GM21390 (cell line): ENCODE results near the gene CFAP65.

ENCODE experiments used
- ATAC-seq: cut with Tn5 transposase; IDR thresholded peaks from one replicate; pipeline ENCODE4 v1.9.1; 2021; ENCODE audit not compliant: unreplicated experiment

The CFAP65 gene

DNA sequence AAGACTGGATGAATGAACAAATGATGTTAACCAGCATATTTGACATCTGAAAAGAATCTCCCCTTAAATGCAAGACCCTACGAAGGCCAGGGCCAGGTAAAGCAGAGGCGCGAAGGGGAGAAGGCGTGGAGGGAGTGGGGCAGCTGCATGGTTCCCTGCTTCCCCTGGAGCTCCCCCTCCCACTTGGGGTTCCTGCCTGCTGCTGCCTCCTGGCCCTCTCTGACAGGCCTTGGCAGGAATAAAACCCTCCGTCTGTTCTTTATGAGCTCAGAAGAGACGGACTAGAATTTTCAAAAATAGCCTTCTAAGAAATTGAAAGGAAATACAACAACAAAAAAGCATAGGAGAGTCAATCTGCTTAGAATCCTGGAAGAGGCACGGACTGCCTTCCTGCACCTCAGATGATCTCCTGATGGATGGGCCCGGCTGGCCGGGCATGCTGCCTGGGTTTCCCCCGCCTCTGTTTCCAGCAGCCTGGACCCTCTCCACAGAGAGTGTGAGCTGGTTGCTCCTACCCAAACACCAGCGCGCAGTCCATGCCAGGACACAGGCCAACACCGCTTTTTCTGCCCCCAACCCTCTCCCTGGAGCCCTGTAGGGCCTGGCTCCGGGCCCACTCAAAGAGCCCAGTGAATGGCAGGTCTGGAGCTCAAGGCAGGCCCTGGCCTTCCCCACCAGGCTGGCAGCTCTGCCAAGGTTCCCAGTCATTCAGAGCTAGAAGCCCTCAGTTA is 23.9 kb downstream of the CFAP65 start:
- no peak for ATAC-seq

DNA sequence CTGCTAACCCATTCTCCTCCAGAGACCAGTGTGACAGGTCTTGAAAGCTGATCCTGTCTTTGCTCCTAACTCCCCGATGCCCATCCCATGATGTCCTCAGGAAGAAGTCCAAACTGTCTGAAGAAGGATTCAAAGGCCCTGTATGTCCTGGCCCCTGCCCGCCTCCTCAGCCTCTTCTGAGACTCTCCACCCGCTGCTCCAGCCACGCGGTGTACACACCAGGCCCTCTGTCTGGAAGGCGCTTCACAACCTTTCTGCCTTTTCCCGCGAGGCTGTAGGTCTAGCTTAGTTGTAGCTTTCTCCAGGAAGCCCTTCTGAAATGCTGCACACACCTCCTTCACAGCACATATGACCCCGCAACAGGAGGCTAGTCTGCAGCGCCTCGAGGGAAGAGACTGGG is 24.6 kb downstream of the CFAP65 start:
- no peak for ATAC-seq

DNA sequence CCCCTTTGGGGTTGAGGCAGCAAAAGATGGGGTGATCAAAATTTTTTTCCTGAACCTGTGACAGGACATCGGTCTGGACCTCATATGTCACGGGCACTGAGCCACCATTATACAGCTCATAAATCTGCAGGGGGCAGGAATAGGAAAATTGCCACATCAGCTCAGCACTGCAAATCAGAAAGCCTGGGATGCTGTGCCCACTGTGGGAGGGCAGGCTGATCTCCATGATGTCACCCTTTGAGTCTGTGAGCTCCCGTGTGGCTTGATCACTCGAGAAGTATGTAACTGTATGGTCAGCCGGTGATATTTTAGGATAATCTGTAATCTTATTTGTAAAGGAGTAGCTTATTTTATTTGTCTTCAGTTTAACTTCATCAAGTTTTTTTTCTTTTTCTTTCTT is 30.4 kb downstream of the CFAP65 start:
- ATAC-seq: no peak

DNA sequence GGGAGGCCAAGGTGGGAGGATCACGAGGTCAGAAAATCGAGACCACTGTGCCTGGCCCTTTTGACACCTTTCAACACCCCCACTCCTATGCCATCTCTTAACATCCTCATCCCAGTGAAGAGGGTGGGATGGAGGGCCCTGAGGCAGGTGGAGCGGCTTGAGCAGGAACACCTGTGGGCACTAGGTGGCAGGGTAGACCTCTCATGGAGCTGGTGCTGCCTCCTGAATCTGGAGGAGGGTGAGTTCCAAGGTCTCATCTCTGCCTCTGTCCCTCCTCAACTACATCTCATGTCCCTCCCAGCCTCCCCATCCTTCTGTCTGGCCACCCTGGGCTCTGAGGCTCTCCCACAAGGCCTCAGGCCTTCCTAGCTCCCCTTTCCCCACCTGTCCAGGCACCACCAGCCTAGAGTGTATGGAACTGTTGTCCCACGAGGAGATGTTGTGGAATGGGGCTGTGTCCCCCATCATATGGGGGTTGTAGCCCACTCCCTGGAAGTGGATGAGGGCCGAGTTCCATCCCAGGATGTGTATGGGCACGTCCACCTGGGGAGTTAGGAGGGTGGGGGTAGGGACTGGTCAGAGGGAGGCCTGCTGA is 31.1 kb downstream of the CFAP65 start:
- no peak for ATAC-seq

DNA sequence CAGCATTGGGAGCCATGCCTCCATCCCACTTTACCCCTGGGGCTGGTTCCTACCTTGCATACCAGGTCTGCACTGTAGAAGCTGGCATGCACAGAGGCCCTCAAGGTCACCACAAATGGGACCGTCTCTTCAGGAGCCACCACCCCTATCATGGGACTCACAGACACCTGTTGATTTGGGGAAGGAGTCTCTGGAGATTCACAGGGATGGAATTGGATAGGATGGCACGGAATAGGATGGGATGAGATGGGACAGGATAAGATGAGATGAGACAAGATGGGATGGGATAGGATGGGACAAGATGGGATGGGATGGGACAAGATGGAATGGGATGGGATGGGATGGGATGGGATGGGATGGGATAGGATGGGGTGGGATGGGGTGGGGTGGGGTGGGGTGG is 32.0 kb downstream of the CFAP65 start:
- ATAC-seq: no peak

DNA sequence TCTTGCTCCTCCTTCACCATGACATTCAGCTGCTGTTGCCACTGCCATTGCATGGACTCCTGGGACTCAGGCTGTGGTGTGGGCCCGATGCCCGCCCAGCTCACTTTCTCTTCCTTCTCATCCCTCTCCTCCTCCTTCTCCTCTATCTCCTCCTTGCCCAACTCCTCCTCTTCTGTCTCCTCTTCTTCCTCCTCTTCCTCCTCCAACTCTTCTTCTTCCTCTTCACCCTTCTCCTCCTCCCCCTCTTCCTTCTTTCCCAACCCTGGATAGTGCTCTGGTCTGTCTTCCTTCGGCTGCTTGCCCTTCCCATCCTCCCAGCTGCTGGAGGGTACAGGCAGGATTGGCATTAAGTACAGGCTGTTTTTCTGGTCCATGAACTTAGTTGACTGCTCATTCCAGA is 37.3 kb downstream of the CFAP65 start:
- ATAC-seq: no peak

DNA sequence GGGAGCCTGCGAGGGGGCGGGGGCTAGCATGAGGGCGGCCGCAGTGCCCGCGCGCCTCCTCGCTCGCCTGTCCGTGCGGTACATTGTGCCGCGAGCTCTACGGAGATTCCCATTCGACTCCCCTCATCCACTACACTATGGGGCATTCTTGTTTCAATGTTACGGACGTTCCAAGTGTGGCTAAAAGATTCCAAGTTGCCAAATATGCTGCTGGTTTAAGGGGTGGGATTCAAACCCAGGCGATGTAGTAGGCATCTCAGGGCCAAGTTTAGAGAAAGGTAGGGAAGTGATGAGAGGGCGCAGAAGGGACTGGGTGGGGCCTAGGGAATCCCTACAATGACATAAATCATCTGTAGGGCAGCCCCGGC is 38.1 kb downstream of the CFAP65 start:
- no peak for ATAC-seq

DNA sequence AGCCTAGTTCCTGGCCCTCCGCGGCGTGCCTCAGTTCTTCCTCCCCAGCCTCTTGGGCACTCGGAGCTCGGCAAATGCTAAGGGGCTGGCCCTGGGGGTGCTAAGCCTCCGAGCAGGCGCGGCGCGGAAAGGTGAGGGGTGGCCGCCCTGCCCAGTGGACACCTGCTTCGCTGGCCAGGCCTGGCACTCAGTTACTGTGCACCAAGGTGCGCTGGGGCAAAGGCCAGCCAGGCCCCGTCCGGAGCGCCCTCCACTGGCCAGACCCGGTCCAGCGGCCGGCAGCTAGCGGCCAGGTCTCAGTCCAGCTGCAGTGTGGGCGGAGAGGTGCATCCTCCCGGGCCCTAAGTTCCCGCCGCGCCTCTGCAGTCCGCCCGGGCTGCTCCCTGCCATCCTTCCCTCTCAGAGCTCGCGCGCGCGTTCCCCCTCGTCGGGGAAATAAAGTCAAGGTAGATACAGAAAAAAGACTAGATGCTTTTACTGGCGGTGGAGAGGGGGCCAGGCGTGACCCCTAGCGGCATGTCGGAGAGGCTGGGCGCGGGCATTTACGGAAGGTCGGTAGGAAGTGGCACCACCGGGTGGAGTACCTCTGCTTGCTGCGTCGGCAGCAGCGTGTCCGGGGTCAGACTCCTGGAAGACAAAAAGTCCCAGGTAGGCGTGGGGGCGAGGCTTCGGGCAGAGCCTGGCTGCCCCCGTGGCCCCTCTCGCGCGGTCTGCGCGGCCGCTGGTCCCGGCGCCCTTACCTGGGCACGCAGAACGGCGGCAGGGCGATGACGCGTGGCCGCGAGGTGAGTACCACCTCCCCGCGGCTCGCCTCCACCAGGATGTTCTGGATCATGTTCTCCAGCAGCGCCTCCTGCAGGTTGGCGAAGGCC is 38.7 kb downstream of the CFAP65 start:
- ATAC-seq: no peak

DNA sequence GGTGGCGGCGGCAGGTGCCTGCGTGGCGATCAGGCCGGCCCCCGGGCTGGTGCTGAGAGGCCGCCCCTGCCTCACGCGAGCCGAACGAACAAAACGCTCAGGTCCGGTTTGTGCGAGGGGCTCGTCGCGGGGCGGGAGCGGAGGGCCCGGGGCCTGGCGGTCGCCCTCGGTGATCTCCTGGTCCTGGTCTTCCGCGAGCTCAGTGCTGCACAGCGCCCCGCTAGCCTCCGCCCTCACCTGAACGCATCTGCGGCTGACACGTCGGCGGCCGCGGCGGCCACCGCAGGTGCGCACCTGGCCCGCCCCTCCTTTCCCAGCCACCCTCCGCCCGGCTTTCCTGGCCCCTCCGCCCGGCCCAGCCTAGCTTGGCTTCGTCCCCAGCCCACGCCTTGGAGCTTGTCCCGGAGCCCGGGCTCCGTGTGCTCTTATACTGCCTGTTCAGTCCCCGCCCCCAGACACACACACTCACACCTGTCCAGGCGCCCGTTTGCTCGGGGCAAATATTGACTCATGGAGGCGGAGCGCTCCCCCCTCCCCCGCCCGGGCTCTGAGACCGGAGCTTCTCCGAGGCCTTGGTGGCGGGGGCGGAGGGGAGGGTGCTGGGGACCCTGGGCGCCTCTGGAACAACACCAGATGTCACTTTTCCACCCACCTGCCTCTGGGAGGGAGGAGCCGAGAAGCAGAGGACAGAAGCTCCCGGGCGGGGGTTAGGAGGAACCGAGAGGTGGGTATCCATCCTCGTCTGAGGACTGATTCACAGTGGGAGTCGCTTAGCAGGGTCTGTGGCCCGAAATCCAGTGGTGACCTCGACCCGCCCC is 39.5 kb downstream of the CFAP65 start:
- no peak for ATAC-seq

DNA sequence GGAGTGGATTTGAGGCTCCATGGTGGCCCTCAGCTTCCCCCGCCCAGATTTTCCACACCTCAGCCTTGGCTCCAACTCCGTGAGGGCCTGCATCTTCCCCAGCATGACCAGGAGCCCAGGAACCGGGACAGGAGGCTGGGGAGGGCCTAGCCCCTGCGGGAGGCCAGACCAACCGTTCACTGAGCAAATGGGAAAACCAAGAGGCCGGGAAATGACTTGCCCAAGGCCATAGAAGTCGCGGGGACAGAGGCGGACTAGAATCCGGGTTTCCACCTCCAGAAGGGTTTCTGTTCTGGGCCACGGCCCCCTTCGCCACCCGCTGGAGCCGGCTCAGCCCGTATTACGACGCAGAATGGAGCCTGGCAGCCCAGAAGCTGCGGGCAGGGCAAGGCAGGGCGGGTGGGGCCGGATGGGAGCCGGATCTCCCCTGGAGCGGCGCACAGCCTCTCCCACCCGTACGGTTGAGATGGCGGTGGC is 40.2 kb downstream of the CFAP65 start:
- no peak for ATAC-seq

DNA sequence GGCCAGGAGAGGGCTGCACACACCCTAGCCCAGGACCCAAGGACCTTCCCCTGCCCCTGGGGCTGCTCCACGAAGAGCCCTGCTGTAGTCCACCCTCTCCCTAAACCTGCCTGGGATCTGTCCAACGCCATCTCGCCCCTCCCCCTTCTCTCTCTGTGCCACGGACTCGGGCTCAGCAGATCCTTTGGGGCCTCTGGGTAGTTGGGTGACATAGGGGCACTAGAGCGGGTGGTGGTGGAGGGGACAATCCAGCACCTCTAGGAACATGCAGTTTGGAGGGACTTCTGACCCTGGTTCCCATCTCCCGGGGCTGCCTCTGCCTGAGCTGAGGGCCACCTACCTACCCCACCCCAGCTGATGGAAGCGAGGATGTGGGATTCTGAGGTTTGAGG is 40.8 kb downstream of the CFAP65 start:
- ATAC-seq: no peak

DNA sequence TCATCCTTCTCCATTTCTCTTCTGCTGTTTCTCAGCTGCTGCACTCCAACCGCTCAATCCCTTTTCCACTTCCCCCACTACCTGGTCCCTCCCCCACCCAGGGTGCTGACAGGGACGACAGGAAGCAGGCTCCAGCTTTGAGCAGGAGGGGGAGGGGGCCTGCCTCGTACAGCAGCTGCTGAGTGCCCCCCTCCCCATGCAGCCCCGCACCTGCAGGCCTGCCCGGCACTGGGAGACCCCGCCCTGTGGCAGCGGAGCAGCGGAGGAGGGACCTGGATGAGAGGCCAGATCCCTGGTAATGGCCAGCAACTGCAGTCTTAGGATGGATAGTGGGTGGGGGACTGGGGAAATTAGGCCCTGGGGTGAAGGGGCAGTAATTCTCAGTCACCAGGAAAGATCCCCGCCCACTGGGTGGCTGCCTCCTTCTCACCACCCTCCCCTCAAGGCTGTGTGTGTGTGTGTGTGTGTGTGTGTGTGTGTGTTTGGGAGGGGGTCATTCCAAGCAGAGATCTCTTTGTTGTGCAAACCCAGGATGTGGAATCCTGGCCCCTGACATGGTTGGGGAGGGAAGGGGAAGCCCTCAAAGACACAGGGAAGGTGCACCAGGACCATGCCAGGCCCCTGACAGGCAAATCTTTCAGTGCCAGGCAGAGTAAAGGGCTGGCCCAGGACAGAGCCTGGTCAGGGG is 41.3 kb downstream of the CFAP65 start:
- ATAC-seq: no peak

DNA sequence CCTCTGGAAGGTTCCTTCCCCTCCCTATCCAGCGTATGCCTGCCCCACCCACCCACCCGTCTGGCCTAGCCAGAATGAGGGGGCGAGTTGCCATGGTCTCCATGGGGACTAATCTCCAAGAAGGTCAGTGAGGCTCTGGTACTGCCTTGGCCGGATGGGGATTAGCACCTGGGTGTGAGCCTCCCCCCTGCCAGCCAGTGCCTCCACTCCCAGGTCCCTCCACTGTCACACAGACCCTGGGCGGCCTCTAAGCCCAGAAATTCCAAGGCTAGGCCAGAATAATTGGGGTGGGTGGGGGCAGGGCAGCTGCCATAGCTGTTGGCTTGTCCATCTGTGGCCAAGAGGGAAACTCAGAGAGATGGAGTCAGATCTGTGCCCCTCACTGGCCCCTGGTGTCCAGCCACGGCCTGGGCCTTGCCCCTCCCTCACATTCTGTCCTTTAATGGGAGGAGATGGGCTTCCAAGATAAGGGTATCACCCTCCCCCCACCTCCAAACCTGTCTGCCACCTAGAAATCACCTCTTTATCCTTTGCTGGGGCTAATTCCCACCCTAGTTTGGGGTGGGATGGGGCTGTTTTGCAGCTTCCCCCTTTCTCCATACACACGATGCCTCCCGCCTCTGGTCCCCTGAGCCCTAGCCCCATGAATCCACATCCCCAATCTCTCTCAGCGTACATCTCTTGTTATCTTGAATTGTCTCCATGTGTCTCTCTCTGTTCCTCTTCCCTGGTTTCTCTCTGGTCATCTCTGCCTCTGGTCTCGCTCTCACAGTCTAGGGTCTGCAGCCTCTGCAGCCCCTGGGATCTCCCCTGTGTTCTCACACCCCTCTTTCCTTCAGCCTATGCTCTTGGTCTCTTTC is 42.1 kb downstream of the CFAP65 start:
- no peak for ATAC-seq

DNA sequence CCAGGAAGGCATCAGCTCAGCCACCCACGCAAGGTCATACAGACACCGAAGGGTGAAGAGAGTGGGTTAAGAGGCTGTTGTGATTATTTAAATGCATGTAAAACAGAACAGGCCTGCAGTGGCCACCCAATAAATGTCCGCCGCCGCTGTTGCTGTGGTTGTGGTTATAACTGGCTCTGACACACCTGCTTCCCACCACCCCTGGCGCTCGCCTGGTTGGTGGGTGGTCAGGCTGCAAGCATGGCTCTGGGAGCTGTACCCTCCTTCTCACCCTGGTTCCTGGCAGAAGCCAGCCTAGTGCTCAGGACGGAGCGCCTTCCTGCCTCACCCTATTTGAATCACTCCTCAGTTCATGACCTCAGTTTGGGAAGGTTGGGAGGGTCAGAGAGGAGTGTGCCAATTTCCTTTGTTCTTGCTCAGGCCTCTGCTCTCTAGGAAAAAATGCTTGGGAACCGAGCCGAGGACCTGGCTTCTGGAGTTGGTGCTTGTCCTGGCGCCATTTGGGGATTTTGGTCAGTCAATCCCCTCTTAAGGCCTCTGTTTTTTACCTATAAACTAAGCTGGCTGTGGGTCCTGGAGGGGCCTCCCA is 42.8 kb downstream of the CFAP65 start:
- ATAC-seq: no peak

DNA sequence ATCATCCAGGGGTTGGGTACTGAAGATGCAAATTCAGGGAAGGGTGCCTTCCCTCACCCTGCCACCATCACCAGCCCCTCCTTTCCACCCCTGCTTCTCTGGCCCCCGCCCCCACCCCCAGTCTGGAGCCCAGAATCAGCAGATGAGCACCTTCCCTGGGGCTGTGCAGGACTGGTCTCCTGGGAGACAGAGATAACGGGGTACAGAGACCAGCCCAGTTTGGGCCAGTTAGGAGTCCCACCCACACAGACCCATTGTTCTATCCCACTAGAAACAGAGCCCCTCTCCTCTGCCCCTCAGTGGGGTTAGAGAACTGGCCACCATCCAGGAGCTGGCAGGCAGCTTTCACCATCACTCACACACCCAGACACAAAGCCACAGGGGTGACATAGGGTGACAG is 43.6 kb downstream of the CFAP65 start:
- ATAC-seq: no peak

DNA sequence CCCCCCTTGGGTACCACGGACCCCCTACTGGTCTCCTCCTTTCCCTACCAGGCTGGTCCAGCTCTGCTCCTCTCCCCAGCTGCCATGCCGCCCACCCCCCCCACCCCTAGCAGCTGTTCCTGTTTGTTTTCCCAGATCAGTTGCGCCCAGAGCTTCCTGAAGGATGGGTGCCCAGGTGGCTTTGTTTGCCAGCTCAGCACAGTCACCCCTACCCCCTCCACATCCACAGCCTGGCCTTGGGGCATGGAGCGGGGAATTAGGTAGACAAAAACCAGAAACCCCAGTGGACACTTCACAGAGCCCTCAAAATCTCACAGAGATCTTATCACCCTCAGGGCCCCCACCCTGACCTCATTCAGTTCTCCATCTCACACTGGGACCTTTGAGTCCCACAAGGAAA is 44.4 kb downstream of the CFAP65 start:
- ATAC-seq: no peak

DNA sequence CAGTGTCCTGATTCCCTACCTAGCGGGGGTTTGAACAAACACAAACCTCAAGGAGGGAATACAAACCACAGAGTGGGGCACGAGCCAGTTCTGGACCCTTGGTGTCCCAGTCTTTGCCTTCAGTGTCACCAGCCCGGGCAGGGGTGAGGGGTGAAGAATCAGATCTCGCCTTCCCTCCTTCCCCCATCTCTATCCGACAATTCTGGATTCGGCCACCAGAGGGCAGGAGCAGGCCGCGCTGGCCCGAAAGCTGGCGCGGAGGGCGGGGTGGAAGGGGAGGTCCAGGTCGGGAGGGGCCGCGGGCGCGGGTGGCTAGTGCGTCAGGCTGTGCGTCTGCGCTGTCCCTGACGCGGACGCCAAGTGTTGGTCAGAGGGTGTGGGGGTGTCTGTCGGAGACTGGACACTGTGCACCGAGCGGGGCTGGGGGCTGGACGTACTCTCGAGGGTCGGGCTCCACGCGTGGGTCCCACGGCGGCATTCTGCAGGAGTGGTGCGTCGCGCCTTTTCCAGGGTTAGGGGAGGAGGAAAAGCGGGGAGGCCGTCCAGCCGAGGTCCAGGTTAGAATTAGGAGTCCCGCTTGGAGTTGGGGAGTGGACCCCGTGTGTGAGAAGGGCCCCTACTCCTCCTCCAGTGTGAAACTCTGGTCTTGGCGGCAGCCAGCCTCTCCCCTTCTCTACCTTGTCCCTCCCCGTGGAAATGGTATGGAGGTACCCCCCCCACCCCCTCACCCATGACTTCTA is 45.2 kb downstream of the CFAP65 start:
- ATAC-seq: peak; percentile 70

DNA sequence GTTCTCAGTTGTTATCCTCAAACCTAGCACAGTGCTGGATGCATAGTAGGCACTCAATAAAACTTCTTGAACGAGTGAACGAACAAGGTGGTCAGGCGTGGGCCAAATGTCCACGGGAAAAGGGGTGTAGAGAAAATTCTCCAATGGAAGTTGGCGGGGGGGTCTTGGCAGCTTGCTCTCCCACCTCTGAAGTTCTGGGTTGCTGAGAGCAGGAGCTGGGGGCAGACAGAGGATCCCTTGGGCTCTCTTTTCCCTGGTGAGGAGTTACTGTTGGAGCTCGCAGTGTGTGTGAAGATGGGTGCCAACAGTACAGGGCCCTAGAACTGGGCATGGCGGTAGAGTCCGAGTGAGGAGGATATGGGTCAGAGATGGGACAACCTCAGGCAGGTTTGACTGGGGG is 45.8 kb downstream of the CFAP65 start:
- ATAC-seq: no peak
